Umbilical cord (tissue), 2 donors: ENCODE results near the gene IGSF21. TPM values are rescaled to one million over a fixed set of nuclear protein-coding genes. Genes with fewer than 3 reads are reported as not detected.
A peak's percentile ranks its signal among the peaks of the same experiment; 100 is the strongest.
"Not testable (repeated sequence)": the region's sequence is repeated elsewhere in the genome, so short reads cannot be mapped to it uniquely, and the experiment has no call there.

Source experiments
- DNase-seq: peaks from one replicate; pipeline ENCODE4 v3.0.0-alpha.2; 2015; ENCODE audit warnings: low spot score
- total RNA-seq: library from RNA; depleted of rRNA; stranded (reverse); fragments of >200 nt; gene quantifications from one replicate; pipeline ENCODE4 v1.2.3, GENCODE V29; 2014; ENCODE audit warnings: low replicate concordance; ENCODE audit not compliant: insufficient read depth

The IGSF21 gene
- total RNA-seq, 1 donor from 2014 or later, result 6.0 TPM

DNA sequence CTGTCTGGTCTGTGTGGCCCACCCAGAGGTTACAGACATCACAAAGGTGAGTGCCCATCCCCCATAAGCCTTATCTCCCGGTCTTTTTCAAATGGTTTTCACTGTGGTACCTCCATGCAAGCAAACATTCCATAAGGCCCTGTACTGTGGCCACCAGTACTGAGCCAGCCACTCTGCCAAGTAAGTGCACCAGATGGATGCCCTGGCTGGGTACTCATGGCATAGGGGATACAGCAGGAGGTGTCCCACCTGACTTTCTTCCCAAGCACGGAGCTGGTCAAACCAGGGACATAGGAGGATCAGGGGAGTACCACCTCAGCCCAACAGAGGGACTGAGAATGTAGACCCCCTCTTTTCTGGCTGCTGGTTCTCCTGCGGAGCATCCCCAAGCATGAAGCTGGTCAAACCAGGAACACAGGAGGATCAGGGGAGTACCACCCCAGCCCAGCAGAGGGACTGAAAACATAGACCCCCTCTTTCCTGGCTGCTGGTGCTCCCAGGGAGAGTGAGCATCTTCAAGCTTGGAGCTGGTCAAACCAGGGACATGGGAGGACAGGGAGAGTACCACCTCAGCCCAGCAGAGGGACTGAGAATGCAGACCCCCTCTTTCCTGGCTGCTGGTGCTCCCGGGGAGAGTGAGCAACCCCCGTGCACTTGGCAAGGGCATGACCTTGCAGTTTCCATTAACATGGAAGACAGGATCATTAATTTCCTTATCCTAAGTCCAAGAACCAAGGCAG, 291.4 kb downstream of the IGSF21 start:
- no peak for DNase-seq

GRCh38 chr1:18400347-18401102, 292.9 kb downstream of the IGSF21 start:
- no peak for DNase-seq

DNA sequence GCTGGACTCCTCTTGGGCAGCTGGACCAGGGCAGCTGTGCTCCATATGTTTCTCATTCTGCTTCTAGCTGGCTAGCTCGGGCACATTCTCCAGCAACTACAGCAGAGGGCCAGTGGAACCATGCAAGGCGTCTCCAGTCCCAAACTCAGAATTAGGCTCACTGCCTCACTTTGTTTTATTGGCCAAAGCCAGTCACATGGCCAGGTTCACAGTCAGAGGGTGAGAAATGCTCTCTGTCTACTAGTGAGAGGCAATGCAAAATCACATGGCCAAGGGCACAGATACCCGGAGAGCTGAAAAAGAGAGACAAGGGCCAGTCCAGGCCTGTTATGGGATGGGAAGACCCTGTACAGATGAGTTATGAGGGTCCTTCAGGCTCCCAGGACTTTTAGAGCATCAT, 294.3 kb downstream of the IGSF21 start:
- DNase-seq, result no peak

DNA sequence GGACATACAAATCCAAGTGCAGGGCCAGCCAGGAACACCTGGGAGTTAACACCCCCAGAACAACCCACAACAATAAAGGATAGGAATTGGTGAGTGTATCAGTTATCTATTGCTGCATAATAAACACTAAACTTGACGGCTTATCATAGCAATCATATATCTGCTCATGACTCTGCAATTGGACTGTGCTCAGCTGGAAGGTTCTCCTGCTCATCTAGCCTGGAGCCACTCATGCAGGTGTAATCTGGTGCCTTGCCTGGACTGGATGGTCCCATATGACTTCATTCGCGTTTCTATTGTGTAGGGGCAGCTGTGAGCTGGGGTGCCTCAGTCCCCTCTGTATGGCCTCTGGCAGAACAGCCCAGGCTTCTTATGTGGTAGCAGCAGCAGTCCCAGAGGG, 296.9 kb downstream of the IGSF21 start:
- DNase-seq, result no peak

DNA sequence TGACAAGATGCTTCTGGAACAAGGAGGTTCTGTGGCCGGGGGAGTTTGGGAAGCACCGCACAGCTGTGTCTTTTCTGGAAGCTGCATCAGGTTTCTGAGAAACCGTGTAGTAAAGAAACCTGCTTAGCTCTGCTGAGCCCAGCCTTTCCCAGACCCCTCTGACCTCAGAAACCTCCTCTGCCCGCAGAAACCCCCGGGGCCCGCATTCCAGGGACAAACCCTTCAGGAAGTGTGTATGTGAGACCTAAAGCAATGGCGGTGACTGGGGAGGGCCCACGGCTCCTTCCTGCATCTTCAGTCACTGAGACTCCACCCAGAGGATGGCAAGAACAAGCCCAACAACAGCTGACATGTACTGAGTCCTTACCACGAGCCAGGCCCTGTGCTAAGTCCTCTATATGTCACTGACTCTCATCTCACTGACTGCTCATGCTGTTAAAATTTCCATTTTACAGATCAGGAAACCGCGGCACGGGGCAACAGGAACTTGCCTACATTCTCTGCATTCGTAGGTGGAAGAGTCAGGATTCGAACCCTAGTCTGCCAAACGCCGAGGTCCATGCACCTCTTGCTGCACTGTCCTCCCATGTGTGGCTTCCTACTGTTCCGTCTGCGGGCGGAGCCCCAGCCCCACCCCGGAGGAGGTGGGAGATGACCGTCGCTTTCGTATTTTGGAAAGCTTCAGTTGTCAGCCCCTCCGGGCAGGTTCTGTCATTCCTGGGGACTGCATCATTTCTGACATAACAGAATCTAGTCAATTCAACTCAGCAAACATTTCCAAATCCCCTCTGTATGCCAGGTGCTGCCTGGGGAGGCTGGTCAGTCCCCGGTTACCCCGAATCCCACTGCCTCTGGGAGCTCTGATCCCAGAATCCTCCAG, 299.8 kb downstream of the IGSF21 start:
- DNase-seq, result no peak

GRCh38 chr1:18408656-18409370, 301.2 kb downstream of the IGSF21 start:
- no peak for DNase-seq

DNA sequence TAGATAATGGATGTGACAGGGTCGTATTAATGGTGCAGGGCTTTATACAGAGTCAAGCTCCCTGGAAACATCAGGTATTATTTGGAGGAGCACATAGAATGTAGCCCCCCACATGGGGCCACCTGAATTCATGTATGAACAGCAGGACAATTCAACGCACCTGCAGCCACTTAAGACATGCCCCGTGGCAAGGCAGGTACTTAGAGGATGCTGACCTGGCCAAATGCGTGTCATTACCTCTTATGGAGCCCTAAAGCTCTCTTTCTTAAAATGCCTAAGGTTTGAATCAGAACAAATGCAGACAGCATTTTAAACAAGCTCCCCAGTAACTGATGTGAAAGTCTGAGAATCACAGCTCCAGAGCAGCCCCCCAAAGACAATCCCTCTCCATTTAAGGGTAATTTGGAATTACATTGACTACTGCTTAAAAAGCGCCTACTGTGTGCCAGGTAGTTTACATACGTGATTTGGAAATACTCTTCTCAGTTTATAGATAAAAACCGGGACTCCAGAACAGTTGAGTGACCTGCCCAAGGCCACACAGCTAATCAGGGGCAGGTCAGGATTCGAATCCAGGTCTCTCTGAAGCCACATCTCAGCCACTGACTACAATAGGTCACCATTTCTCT, 302.1 kb downstream of the IGSF21 start:
- no peak for DNase-seq

DNA sequence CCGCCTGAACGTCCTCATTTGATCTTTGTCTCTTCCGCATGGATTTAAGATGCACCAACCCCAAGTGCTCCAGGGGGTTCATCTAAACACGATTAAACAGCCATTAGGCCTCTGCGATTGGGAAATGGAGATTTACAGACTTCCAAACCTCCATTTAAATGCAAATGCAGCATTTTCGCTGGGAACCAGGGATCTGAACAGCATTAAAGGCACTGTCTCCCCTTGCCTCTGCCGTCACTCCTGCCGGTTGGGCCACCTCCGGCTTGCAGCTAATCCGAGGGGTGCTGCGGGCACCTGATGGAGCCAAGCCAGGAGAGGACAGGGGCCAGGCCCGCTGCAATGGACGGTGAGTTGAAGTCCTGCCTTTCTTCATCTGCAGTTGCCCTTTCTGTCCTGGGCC, 302.8 kb downstream of the IGSF21 start:
- DNase-seq, result no peak

DNA sequence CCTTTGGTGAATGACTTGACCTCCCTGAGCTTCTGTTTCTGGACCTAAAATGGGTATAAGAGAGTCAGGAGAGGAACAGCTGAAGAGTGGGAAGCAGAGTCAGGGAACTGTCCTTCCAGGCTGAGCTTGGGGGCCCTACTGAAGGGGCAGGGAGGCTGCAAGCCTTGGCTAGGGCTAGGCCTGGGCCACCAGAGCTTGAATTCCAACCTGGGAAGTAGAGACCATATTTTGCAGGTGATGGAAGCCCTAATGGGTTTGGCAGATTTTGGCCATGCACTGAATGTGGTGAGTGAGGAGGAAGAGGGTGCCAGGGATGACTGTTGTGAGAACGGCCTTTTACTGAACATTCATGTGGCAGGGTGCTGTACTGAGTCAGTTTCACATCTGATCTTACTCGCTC, 303.7 kb downstream of the IGSF21 start:
- no peak for DNase-seq

- DNase-seq, result no peak
Observed at GRCh38 chr1:18411820-18412641, 304.4 kb downstream of the IGSF21 start.

DNA sequence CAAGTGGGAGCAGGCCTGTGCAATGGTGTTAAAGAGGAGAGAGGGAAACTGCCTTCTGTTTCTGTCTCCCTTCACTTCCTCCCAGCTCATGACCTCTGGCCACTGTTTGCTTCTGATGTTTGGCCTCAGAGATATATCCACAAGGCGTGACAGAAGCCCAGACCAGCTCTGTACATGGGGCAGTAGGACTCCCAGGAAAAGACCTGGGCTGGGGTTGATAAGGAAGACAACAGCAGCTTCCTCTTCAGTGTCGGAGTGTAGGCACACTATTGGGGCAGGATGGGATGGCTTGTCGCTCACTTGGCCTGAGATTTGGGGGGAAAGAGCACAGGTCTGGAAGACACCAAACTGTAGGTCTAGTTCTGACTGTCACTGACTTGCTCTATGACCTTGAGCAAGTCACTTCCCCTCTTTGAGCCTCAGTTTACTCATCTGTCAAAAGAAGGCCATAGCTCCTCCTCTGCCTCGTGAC, 305.3 kb downstream of the IGSF21 start:
- no peak for DNase-seq

- DNase-seq, result no peak
Observed at GRCh38 chr1:18413541-18414305, 306.1 kb downstream of the IGSF21 start.

DNA sequence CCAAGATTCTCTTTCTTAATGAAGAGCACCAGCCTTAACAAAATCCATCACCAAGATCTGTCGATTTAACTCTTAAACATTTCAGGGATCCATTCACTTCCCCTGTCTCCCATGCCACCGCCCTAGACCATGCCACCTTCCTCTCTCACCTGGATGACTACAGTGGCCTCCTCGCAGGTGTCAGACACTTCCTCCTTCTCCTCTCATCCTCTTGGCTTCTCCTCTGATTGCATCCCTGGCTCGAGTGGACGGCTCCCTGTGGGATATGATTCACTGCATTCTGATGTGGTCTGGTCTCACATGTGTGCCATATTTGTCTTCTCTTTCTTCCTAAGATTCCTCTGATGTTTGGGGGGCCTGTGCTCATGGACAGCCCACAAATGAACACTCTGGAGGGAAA, 306.7 kb downstream of the IGSF21 start:
- peak; percentile 10 for DNase-seq

- no peak for DNase-seq
Observed at GRCh38 chr1:18414872-18415447, 307.4 kb downstream of the IGSF21 start.

DNA sequence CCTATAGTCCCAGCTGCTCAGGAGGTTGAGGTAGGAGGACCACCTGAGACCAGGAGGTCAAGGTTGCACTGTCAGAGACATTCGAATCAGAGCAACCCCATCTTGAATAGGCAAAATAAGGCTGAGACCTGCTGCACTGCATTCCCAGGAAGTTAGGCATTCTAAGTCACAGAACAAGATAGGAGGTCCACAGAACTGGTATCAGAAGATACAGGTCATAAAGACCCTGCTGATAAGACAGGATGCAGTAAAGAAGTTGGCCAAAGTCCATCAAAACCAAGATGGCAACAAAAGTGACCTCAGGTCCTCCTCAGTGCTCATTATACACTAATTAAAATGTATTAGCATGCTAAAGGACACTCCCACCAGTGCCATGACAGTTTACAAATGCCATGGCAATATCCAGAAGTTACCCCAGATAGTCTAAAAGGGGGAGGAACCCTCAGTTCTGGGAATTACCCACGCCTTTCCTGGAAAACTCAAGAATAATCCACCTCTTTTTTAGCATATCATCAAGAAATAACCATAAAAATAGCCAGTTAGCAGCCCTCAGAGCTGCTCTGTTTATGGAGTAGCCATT, 307.9 kb downstream of the IGSF21 start:
- DNase-seq, result no peak

- not testable (repeated sequence) for DNase-seq
Observed at GRCh38 chr1:18416126-18416525, 308.5 kb downstream of the IGSF21 start.

DNA sequence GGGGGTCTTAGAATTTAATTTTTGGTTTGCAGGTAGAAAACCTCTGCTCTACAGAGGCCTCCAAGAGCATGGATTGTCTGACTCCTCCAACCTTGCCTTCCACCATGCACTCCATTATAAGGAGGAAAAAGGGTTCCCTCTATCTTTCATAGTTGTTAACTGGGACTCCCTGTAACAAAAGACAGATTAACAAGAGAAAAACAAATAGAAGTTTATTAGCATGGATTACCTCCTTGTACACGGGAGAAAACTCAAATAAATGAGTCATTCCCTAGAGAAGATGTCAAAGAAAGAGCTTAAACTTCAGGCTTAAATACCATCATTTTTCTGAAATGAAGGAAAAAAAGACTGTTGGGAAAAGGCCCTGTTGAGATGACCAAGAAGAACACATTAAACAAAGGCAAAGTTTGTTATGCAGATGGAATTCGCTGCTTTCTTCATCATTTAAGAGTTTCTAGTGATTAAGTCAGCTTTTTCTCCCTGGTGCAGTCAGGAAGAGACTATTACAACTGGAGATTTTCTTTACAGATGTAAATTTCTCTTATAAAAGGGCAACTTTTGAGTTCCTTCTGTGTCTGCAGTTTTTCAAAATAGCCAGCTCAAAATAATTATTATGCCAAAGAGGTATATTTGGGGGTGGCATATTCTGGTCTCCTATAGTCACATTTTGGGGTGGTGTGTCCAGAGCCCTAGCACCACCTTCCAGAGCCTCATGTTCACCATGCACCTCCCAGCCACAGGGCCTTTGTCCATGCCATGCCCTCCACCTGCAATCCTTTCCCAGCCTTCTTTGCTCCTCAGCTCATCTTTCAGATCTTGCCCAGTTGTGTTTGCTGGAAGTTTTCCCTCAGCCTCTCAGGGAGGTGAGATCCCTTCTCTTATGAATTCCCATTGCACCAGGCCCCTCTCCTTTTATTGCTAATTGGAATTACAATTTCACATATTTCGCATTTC, 310.0 kb downstream of the IGSF21 start:
- DNase-seq, result no peak
